Measurements from ENCODE around the gene RTF1.

DNA sequence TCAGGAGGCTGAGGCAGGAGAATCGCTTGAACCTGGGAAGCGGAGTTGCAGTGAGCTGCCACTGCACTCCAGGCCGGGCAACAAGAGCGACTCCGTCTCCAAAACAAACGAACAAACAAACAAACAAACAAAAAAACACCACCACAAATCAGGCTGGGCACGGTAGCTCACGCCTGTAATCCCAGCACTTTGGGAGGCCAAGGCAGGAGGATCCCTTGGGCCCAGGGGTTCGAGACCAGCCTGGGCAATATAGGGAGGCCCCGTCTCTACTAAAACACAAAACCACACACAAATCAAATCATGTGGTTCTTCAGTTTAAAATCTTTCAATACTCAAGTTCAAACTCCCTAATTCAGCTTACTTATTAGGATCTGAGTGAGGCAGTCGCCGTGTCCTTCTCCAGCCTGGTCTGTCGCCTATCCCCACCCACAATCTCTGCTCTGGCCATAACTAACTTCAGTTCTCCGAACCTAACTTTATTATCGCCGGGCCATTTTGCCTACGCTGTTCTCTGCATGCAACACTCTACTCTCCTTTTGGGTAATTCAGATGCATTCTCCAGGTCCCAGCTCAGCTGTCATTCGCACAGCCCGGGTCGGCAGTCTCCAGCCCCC is 660 bp upstream of the RTF1 start:
- TF ChIP-seq, protein P1, sequence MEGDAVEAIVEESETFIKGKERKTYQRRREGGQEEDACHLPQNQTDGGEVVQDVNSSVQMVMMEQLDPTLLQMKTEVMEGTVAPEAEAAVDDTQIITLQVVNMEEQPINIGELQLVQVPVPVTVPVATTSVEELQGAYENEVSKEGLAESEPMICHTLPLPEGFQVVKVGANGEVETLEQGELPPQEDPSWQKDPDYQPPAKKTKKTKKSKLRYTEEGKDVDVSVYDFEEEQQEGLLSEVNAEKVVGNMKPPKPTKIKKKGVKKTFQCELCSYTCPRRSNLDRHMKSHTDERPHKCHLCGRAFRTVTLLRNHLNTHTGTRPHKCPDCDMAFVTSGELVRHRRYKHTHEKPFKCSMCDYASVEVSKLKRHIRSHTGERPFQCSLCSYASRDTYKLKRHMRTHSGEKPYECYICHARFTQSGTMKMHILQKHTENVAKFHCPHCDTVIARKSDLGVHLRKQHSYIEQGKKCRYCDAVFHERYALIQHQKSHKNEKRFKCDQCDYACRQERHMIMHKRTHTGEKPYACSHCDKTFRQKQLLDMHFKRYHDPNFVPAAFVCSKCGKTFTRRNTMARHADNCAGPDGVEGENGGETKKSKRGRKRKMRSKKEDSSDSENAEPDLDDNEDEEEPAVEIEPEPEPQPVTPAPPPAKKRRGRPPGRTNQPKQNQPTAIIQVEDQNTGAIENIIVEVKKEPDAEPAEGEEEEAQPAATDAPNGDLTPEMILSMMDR (IDR thresholded peaks at IDR 0.05; ENCODE audit: extremely low read depth in 1 of 2, insufficient read depth in 1 of 2, low read depth in 1 of 2, low read length in 2 of 2) = no peak
- TF ChIP-seq POLR2A (IDR thresholded peaks at IDR 0.05; ENCODE audit: low read depth, low read length) (no peak), EZH2 (IDR thresholded peaks at IDR 0.05; ENCODE audit: borderline replicate concordance, low read depth, low read length, severe bottlenecking) (no peak), POLR2AphosphoS5 (IDR thresholded peaks at IDR 0.05; ENCODE audit: insufficient read depth, low read depth, low read length) (no peak), JUN (IDR thresholded peaks at IDR 0.05; ENCODE audit: borderline replicate concordance, insufficient read depth, insufficient read length, low read depth) (no peak), GATA2 (IDR thresholded peaks at IDR 0.05; ENCODE audit: insufficient read depth, insufficient read length, low read depth, low read length) (no peak), FOS (IDR thresholded peaks at IDR 0.05; ENCODE audit: borderline replicate concordance, insufficient read depth, low read length) (no peak)
- TF ChIP-seq, protein P2, sequence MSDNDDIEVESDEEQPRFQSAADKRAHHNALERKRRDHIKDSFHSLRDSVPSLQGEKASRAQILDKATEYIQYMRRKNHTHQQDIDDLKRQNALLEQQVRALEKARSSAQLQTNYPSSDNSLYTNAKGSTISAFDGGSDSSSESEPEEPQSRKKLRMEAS (IDR thresholded peaks at IDR 0.05; ENCODE audit: insufficient read depth, insufficient read length) = no peak

Measured in endothelial cell of umbilical vein (primary cell).